Hematopoietic multipotent progenitor cell treated with erythropoietin and hydrocortisone succinate and interleukin-3 and kit ligand, for 6 days (in vitro differentiated cells): ENCODE results near the gene UQCRC1.
A peak's percentile ranks its signal among the peaks of the same experiment; 100 is the strongest.

Source experiments
- DNase-seq: peaks from one replicate; pipeline ENCODE4 v3.0.0-alpha.2; 2015

Gene UQCRC1

GRCh38 chr3:48633256-48633655, 23.8 kb upstream of the UQCRC1 start:
- no peak for DNase-seq

- DNase-seq = no peak
Observed at GRCh38 chr3:48631516-48632448, 22.3 kb upstream of the UQCRC1 start.

- no peak for DNase-seq
Observed at GRCh38 chr3:48630833-48631232, 21.4 kb upstream of the UQCRC1 start.

- no peak for DNase-seq
Observed at GRCh38 chr3:48630407-48630806, 21.0 kb upstream of the UQCRC1 start.

- no peak for DNase-seq
Observed at GRCh38 chr3:48629894-48630293, 20.4 kb upstream of the UQCRC1 start.

- no peak for DNase-seq
Observed at GRCh38 chr3:48628277-48629017, 19.0 kb upstream of the UQCRC1 start.

- no peak for DNase-seq
Observed at GRCh38 chr3:48625600-48625999, 16.2 kb upstream of the UQCRC1 start.

GRCh38 chr3:48624767-48625166, 15.3 kb upstream of the UQCRC1 start:
- no peak for DNase-seq

GRCh38 chr3:48623851-48624547, 14.6 kb upstream of the UQCRC1 start:
- DNase-seq = no peak

GRCh38 chr3:48621461-48621869, 12.0 kb upstream of the UQCRC1 start, which contains the start of gene TMEM89:
TMEM89 (minus strand) TSS chr3:48621769; CDS start chr3:48621756, 13 bp downstream.
- no peak for DNase-seq

- no peak for DNase-seq
Observed at GRCh38 chr3:48619541-48620524, 10.4 kb upstream of the UQCRC1 start.

- no peak for DNase-seq
Observed at GRCh38 chr3:48617559-48617958, 8.1 kb upstream of the UQCRC1 start.

- DNase-seq = no peak
Observed at GRCh38 chr3:48614044-48614443, 4.6 kb upstream of the UQCRC1 start.

- no peak for DNase-seq
Observed at GRCh38 chr3:48612309-48612708, 2.9 kb upstream of the UQCRC1 start.

GRCh38 chr3:48607519-48607918, 1.9 kb downstream of the UQCRC1 start:
- DNase-seq = peak; percentile 39

- no peak for DNase-seq
Observed at GRCh38 chr3:48601622-48601994, 7.8 kb downstream of the UQCRC1 start.

- DNase-seq = no peak
Observed at GRCh38 chr3:48600711-48601621, 8.5 kb downstream of the UQCRC1 start.

- DNase-seq = no peak
Observed at GRCh38 chr3:48599509-48600285, 9.7 kb downstream of the UQCRC1 start.

GRCh38 chr3:48599077-48599501, 10.4 kb downstream of the UQCRC1 start:
- DNase-seq = no peak
